HG02642 (cell line): ENCODE data around the gene MLLT3.

Experiments used
- ATAC-seq: cut with Tn5 transposase; IDR thresholded peaks from one replicate; pipeline ENCODE4 v1.9.1; 2021; ENCODE audit warnings: mild to moderate bottlenecking; ENCODE audit not compliant: unreplicated experiment, poor library complexity

Gene MLLT3

DNA sequence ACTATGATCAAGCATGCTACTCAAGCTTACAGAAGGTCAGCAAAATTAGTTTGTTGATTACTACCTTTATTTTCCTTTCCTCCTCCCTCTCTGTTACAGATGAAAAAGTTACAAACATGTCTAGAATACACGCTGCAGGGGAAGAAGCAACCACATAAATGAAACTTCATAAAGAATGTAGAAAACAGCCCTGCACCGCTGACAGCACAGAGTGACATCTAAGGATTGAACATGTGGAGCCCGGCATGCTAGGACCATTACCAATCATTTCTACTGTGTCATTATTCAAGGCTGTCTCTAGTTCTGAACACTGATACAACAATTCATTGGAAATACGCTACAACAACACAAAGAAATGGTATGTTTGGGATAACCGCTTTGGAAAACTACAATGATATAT, 261.1 kb downstream of the MLLT3 start:
- no peak for ATAC-seq

DNA sequence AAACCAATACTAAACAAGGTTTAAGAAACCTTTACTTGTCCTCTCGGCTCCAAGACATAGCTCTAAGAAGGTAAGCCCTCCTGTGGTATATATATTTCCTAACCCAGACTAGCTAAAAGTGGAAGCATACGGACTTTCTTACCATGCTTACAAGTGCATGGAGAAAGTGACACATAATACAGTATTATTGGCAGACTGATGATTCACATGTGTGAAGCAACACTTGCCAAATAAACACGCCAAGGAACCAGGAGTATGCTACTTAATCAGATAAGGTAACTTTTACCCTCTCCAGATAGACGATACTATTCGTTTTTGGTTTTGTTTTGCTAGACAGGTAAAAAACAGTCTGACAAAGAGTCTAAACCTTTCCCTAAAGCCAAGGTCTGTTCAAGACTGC, 264.1 kb downstream of the MLLT3 start:
- no peak for ATAC-seq

DNA sequence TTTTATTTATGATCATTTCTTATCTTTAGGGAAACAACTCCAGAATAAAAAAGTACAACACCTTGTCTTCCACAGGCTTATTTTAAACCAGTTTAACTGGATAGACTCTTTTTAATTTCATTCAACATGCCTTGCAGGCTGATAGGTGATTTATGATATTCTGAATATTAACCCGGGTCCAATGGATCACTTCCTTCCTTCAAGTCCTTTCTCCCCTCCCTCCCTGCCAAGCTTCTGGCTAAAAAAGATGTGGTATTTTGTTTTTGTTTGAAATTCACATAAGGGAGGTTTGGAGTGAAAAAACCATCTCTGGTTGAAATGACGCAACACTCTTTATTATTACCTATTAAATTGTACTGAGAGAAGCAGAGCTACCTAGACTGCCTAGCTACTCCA, 265.3 kb downstream of the MLLT3 start:
- ATAC-seq = no peak

DNA sequence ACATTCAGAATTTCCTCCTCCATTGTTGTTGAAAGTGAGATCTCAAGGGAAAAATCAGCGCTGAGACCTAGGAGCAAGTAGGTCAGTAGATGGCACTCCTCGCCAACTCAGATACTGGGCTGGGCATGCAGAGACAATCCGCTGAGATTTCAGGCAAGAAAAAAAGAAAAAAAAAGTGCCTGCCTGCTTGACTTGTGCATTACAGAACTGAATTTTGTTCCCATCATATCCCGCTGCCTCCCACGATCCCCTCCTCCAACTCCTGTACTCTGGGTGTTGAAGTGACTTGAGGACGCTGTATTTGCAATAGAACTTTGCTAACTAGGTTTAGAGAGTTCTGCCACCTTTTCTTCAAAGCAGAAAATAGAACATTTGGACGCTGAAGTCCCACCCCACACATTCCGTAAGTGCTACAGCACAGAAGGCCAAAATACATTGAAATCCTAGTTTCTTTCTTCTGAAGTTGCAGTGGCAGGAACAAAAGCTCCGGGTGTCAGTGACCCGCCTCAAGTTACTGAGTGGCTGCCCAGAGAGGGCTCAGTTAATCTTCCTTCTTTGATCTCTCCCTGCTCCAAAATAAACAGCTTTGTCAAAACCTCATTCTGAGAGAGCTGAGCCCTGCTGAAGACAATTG, 265.8 kb downstream of the MLLT3 start:
- no peak for ATAC-seq

DNA sequence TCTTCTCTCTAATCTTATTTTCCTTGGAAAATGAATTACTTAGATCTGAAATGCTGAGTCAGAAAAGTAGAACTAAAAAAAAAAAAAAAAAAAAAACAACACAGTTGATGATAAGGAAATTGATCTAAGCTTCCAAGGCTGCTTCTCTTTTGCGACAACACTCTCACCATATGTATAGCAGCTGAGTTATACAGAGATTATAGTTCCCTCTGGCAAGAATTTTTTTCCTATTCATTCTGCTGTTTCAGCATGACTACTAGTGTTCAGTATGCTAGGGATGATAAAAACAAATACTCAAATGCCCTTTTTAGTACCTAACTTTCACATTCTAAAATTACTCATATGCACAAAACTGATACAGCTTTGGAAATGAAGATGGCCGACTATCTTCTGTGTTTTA, 267.3 kb downstream of the MLLT3 start:
- peak; percentile 43 for ATAC-seq

DNA sequence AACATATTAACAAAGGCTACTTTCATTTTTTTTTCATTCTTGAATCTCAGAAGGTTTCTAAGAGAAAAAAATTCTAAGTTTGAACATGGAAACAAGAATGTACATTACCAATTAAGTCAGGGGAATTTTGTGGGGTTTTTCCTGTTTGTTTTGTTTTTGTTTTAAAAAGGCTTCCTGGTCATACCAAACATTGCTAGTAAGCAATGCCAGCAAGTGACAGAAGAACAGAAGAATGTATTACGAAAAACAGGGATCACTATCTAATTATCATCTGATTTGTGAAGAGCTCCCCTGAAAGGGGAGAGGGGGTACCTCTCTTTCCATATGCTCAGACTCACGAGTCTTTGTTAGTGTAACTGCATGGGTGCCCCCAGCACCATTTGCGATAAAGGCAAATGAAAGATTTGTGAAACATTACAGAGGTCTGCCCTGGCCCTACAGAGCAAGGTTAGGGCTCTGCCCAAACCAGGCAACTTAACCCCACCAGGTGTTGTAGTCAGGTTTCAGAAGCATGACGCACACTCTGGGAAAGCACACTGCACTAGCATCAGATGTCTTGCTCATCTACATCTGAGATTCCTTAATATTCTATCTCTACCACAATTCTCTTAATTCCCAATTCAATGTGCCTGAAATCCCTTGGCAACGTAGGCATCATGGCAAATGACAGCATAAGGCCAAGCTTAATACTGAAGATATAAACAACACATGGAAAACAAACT, 268.2 kb downstream of the MLLT3 start:
- peak; percentile 26 for ATAC-seq

DNA sequence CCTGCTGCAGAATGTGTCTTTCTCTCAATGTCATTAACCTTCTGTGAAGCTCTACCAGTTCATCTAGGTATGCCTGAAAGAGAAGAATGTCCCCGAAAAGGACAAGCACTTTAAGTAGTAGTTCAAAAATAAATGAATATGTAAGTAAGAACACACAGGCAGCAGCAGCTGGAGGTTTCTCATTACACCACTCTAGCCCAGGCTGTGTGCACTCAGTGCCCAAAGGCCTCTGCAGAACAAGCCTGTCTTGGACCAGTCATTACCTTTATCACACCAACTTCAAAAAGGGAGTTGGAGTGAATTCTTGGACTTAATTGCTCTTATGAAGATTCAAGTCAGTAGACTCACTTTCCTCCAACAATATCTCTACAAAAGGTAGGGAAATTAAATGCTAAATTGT, 268.8 kb downstream of the MLLT3 start:
- ATAC-seq = peak; percentile 53

DNA sequence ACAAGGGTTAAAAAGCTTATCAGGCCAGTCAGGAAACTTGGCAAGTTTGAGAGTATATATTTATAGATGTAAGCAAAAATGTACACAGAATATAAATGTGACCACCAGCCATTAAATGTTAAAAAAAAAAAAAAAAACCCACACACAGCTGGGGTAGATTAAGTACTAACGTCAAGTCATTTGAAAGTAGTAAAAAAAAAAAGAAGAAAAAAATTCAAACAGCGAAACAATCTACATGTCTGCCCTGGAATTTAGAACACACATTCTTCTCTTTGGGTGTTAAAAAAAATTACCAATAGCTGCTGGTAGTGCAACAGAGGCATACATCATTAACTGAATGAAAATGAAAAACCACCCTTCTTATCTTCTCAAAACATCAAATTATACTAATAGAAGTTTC, 269.7 kb downstream of the MLLT3 start:
- ATAC-seq = no peak

DNA sequence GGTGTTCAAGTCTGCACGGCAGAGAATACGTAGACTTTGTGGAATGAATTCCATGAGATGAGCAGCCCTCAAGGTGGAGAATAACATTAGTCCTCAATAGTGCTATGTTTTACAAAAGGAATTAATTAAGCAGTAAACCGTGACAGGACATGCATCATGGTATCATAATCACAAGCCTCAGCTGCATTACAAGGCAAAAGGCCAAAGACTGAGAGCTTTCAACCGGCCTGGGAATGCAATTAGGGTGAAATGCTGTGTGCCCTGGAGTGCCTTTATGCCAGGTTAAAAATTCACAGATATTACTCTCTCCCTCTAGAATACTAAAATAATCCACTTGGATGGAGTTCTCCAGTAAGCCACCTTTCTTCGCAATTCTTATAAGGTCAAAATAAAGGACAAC, 270.6 kb downstream of the MLLT3 start:
- no peak for ATAC-seq

DNA sequence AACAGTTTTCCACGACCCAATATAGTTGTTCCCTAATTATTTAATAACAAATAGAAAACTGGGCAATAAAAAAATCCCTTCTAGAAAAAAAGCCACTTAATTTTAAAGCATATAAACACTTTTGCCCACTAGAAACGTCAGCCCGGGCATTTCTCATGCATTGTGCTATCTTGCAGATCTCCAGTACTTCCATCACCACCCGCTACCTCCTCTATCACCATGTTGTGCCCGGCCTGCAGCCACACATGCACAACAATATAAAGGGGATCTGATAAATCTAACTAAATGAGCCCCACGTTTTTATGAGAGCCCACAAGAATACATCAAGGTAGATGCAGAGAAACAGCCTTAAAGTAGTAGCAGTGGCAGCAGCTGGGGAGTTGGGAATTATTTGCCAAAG, 272.7 kb downstream of the MLLT3 start:
- ATAC-seq = no peak

DNA sequence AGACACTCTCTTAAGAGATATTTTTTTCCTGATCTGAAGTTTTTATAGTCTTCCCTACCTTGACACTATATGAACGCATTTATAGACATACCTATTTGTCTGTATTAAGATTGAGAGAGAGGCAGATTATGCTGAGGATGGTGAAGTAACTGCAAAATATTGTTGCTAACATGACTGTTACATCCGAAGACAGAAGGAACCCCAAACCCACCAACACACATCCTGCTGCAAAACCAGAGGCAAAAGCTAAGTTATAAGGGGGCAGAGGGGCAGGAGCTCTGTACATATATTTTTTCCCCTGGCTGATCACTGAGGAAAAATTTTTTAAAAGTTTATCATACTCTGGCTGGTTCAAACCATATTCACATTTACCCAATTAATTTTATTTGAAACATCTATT, 279.0 kb downstream of the MLLT3 start:
- ATAC-seq = no peak

DNA sequence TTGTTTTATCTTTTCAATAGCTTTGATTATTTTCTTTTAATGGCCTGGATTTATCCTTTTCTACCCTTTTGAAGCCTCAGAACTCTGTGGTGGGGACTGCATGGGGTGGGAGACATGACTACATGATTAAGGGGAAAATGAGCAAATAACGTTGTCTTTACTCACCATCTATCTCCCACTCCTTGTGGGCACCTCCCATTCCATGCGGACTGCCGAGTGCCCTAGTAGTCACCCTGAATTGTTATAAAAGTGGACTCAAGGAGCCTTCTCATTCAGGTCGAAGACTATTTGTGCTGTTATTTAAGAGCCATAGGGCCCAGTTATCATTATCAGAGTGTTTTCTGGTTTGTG, 281.8 kb downstream of the MLLT3 start:
- no peak for ATAC-seq

DNA sequence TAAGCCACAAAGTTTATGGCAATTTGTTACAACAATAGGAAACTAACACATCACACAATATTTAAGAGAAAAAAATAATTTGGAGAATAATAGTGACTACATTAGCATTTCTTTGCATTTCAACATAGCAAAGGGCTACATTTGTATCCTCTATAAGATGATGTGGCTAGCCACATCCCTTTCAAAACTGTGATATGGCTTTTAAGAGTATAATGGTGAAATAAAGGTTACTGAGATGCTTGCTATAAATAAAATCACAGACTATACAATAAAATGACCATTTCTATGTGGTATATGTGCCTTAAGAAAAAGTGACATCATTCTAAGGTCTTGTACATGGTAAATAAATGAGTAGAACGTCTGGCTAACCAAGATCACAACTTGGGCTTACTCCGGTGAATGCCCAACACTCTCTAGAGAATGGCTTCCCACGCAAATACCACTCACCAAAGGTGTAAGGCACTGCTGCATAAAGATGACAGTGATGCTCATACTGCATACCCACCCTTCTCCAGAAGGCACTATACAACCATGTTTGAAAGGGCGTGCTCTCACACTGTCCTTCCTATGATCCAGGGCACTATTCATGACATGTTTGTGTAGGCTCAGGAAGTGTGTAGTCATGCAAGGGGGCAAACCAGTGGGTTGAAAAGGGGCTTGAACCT, 286.5 kb downstream of the MLLT3 start:
- no peak for ATAC-seq

DNA sequence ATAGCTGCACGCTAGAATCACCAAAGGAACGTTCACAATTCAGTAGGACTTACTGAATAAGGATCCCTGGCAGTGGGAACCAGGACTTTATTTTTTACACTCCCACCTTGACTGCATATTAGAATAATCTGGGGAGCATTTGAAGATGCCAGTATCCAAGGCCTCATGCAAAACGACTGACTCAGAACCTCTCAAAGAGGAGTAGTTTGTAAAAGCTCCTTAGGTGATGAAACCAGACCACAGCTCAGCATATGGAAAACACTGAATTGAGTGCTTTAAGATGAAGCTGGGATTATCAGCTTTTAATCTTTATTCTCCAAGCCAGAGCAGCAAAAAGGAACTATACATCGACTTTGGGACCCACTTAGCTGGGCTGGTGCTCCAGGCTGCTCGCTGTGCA, 288.3 kb downstream of the MLLT3 start:
- ATAC-seq = no peak

DNA sequence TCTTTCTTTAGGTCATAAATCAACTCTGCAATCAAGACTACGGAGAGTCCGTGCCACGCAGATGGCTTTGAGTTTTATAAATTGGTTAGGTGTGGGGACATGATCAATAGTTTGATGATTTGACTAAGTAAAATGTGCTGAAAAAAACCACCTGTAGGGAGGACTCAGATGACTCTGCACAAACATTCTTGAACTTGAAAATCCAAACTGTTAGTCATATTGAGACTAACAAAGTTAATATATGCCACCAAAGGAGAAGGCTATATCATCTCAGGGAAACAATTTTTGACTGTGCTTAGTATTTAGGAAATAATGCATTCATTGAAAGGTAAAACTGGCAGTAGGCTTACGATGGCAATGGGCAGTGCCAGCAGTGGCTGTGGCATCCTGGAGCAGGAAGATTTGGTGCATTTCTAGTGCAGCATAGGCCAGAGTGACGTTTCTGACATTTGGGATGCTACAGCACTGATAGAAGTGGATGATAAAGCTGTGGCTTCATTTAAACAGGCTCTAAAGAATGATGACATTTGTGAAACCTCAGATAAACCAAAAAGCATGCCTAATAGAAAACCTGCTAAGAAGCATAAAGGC, 291.1 kb downstream of the MLLT3 start:
- peak; percentile 83 for ATAC-seq

DNA sequence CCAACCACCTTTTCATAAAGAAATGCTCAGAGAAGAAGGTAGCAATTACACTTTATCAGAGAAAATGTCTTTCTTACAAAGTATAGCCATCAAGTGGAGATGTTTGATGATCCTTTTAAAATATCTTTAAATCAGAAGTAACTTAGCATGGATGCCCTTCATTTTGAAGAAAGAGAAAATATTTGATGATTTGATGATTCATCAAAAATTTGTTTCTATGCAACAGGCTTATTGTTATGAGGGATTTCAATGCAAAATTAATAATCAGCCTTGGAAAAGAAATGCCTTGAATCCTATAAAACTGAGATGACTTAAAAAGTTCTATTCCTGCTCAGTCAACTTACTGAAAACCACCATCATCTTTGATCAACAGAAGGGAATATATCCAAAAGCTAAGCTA, 291.6 kb downstream of the MLLT3 start:
- ATAC-seq = no peak

DNA sequence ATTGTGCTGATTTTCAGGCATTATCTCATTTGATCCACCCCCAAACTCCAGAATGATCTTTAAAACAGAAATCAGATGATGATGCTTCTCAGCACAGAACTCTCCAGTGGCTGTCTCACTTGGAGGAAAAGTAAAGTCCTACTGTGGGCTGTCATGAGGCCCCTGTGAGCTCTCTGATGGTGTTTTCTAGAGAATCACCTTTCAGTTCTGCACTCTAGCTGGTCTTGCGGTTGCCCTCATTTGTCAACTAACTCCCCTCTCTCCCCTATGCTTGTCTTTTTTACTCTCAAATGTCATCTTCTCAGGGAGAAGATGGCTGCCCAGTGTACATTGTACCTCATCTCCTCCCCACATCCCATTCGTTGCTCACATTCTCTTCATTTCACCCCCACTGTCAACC, 295.8 kb downstream of the MLLT3 start:
- ATAC-seq = no peak

DNA sequence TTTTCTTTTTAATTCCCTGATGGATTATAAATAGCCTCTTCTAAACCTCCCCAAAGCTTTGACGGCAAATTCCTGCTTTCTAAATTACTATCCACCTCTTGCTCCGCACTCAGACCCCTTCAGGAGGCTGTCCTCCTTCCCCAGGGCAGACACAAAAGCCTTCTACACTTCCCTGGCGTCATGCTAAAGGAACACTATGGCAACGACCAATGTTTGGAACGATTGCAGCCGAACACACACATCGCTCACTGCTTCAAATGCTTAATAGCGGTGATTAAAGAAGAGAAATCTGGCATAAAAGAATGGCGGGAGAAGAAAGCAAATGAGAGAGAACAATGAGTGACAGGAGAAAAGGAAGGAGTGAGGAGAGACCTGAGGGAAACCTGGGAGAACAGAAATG, 297.3 kb downstream of the MLLT3 start:
- no peak for ATAC-seq

DNA sequence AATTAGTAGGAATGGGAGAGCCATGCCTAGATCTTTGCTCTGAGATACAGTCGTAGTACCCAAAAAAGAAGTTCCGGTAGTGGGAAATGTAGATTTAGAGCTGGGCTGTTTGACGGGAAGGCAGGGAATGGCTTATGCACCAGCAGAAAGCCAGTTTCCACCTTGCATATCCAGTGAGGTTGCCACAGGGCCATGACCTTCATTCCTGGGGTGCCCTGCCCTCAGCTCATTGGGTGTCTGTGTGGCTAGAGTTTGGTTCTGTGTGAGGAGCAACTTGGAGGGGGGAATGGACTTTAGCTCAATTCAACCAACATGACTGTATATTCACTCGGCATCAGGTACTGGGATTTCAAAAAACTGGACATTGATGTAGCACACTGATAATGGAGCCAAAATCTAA, 300.1 kb downstream of the MLLT3 start:
- ATAC-seq = no peak

DNA sequence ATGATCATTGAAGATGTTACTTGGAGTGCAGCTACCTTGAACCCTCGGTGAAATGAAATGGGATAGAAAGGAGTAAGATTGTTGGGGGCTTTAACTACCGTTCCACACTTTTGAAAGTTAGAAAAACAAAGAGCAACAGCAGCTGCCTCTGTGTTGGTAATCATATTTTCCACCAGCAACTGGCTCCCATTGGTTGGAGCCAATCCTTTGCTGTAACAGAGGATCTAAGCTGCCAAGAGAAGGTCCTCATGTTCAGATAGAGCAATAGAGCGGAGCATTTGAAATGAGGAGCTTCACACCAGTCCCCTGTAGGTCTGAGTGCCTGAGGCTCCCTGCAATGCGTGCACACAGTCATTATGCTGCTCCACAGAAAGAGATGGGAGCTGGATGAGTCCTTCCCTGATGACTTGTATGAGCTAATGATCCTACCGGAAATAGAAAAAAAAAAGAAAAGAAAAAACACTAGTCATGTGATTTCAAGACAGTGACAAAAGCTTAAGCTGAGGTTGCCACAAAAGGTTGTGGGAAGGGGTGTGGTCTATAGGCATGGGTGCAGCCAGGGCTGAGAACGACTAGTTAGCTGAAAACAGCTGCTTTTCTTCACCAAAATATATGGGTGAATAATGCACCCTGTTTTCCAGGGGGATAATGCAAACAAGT, 300.7 kb downstream of the MLLT3 start:
- ATAC-seq = no peak

DNA sequence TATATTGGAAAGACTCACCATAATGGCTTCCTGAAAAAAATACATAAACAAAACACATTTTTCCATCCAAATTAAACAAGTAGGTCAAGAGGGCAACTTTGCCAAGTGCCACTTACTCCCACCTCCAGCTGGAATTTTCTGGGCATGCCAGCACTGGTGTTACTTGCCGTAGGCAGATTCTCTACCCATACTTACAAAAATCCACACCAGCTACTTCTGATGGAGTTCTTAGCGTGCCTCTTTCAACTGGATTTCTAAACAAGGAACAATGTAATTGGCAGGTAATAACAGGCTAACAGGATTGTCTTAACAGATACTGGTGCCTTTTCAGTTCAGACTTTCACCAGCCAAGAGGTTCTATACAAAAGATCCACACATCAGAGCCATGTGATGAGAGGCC, 301.4 kb downstream of the MLLT3 start:
- ATAC-seq = no peak
